Activated T-helper 1 cell treated with anti-CD3 and anti-CD28 coated beads, Interleukin-12 subunit alpha, Interleukin-12 subunit beta, Interleukin-2, Interleukin-4 antibody, amounts not matched to agents 30 ng/mL and 10 ng/mL and 1 ng/mL, durations not matched to agents 14 hours and 24 hours and 36 hours (primary cell): ENCODE results near the gene GPC5. TPM values are rescaled to one million over a fixed set of nuclear protein-coding genes. Genes with fewer than 3 reads are reported as not detected.

Experiments used
- DNase-seq: peaks from one replicate; pipeline ENCODE4 v3.0.0; 2021; ENCODE audit warnings: low spot score
- H3K27ac Mint-ChIP-seq: one replicate; pipeline ENCODE4 v1.8.0; 2021; ENCODE audit warnings: mild to moderate bottlenecking, mixed read lengths
- H3K27me3 Mint-ChIP-seq: one replicate; pipeline ENCODE4 v1.8.0; 2022; ENCODE audit warnings: mild to moderate bottlenecking, moderate library complexity, mixed read lengths; ENCODE audit not compliant: insufficient read depth
- H3K36me3 Mint-ChIP-seq: one replicate; pipeline ENCODE4 v1.8.0; 2021; ENCODE audit warnings: low read depth, mixed read lengths
- H3K4me1 Mint-ChIP-seq: one replicate; pipeline ENCODE4 v1.8.0; 2021; ENCODE audit warnings: low read depth, mixed read lengths
- H3K4me3 Mint-ChIP-seq: one replicate; pipeline ENCODE4 v1.8.0; 2021; ENCODE audit warnings: mild to moderate bottlenecking, moderate library complexity, mixed read lengths
- H3K9me3 Mint-ChIP-seq: one replicate; pipeline ENCODE4 v1.8.0; 2021; ENCODE audit warnings: mixed read lengths
- intact Hi-C: fragments of 100-400 bp; cut with micrococcal nuclease; formaldehyde crosslinking; loops from one replicate; pipeline ENCODE4 v1.15.1; 2024
- total RNA-seq: library from RNA; stranded (reverse); gene quantifications from 2 replicates; pipeline ENCODE4 v1.2.3, GENCODE V29; 2022

The GPC5 gene
- total RNA-seq, 1 donor from 2014 or later, result not detected

GRCh38 chr13:91571681-91572080 is 173.3 kb downstream of the GPC5 start:
- Mint-ChIP-seq H3K4me3 (no peak overlapping the region), H3K36me3 (no peaks in the 10 kb centered on the region), H3K27ac (no peak overlapping the region), H3K9me3 (no peaks in the 10 kb centered on the region), H3K27me3 (no peaks in the 10 kb centered on the region), H3K4me1 (no peaks in the 10 kb centered on the region)
- intact Hi-C loops, result no loop called here
- no peak for DNase-seq

GRCh38 chr13:91572439-91572838 is 174.0 kb downstream of the GPC5 start:
- H3K4me3 Mint-ChIP-seq, result no peak overlapping the region
- H3K27me3 Mint-ChIP-seq, result no peaks in the 10 kb centered on the region
- H3K27ac Mint-ChIP-seq, result no peak overlapping the region
- DNase-seq, result no peak
- no peaks in the 10 kb centered on the region for H3K36me3 Mint-ChIP-seq
- no peaks in the 10 kb centered on the region for H3K4me1 Mint-ChIP-seq
- H3K9me3 Mint-ChIP-seq, result no peaks in the 10 kb centered on the region
- intact Hi-C loops, result no loop called here

GRCh38 chr13:91572944-91573598 is 174.7 kb downstream of the GPC5 start:
- H3K27ac Mint-ChIP-seq, result no peak overlapping the region
- H3K36me3 Mint-ChIP-seq, result no peaks in the 10 kb centered on the region
- intact Hi-C loops, result no loop called here
- no peaks in the 10 kb centered on the region for H3K4me1 Mint-ChIP-seq
- no peaks in the 10 kb centered on the region for H3K27me3 Mint-ChIP-seq
- DNase-seq, result no peak
- H3K9me3 Mint-ChIP-seq, result no peaks in the 10 kb centered on the region
- no peak overlapping the region for H3K4me3 Mint-ChIP-seq

- intact Hi-C loops, result no loop called here
- Mint-ChIP-seq H3K27me3 (no peaks in the 10 kb centered on the region), H3K27ac (no peak overlapping the region), H3K36me3 (no peaks in the 10 kb centered on the region), H3K4me3 (no peak overlapping the region), H3K4me1 (no peaks in the 10 kb centered on the region), H3K9me3 (no peaks in the 10 kb centered on the region)
- DNase-seq, result no peak
Measured at GRCh38 chr13:91574766-91575165, 176.3 kb downstream of the GPC5 start.

- intact Hi-C loops, result no loop called here
- Mint-ChIP-seq H3K27ac (no peak overlapping the region), H3K4me3 (no peak overlapping the region), H3K36me3 (no peaks in the 10 kb centered on the region), H3K4me1 (no peaks in the 10 kb centered on the region), H3K27me3 (no peaks in the 10 kb centered on the region), H3K9me3 (peaks cover 4% of the 10 kb centered on the region)
- DNase-seq, result no peak
Measured at GRCh38 chr13:91576590-91576989, 178.2 kb downstream of the GPC5 start.

GRCh38 chr13:91579320-91579719 is 180.9 kb downstream of the GPC5 start:
- Mint-ChIP-seq H3K27me3 (no peaks in the 10 kb centered on the region), H3K4me3 (no peak overlapping the region), H3K36me3 (no peaks in the 10 kb centered on the region), H3K9me3 (peaks cover 4% of the 10 kb centered on the region), H3K4me1 (no peaks in the 10 kb centered on the region), H3K27ac (no peak overlapping the region)
- intact Hi-C loops, result no loop called here
- DNase-seq, result no peak

GRCh38 chr13:91580749-91581148 is 182.3 kb downstream of the GPC5 start:
- Mint-ChIP-seq H3K9me3 (peaks cover 4% of the 10 kb centered on the region), H3K4me3 (no peak overlapping the region), H3K36me3 (no peaks in the 10 kb centered on the region), H3K4me1 (no peaks in the 10 kb centered on the region), H3K27me3 (no peaks in the 10 kb centered on the region), H3K27ac (no peak overlapping the region)
- DNase-seq, result no peak
- intact Hi-C loops, result no loop called here

DNA sequence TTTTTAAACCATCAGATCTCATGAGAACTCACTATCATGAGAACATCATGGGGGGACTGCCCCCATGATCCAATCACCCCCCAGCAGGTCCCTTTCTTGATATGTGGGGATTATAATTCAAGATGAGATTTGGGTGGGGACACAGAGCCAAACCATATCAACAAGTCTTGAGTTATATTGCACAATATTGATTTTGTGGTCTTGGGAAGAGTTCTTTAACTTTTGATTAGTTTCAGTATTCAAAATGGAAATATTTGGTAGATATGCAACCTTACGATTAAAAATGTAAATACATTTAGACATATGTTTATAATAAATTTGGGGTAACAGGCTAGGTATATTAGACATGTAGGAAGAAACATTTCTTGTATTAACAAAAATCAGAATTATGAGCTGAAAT is 188.2 kb downstream of the GPC5 start:
- H3K9me3 Mint-ChIP-seq, result no peaks in the 10 kb centered on the region
- no peak overlapping the region for H3K27ac Mint-ChIP-seq
- no peaks in the 10 kb centered on the region for H3K36me3 Mint-ChIP-seq

GRCh38 chr13:91588541-91588940 is 190.1 kb downstream of the GPC5 start:
- H3K36me3 Mint-ChIP-seq, result no peaks in the 10 kb centered on the region
- no peak overlapping the region for H3K27ac Mint-ChIP-seq
- no peaks in the 10 kb centered on the region for H3K27me3 Mint-ChIP-seq
- H3K9me3 Mint-ChIP-seq, result no peaks in the 10 kb centered on the region
- intact Hi-C loops, result no loop called here
- no peak for DNase-seq
- H3K4me1 Mint-ChIP-seq, result no peaks in the 10 kb centered on the region
- no peak overlapping the region for H3K4me3 Mint-ChIP-seq

More for the DNA sequence above, 188.2 kb downstream of the GPC5 start:
- Mint-ChIP-seq H3K27me3 (no peaks in the 10 kb centered on the region), H3K4me3 (no peak overlapping the region), H3K4me1 (no peaks in the 10 kb centered on the region)
- intact Hi-C loops, result no loop called here
- DNase-seq, result no peak

- Mint-ChIP-seq H3K4me1 (no peaks in the 10 kb centered on the region), H3K27ac (no peak overlapping the region), H3K4me3 (no peak overlapping the region), H3K27me3 (no peaks in the 10 kb centered on the region), H3K36me3 (no peaks in the 10 kb centered on the region), H3K9me3 (no peaks in the 10 kb centered on the region)
- DNase-seq, result no peak
- intact Hi-C loops, result no loop called here
Measured at GRCh38 chr13:91592056-91593014, 193.9 kb downstream of the GPC5 start.

GRCh38 chr13:91593456-91593855 is 195.0 kb downstream of the GPC5 start:
- Mint-ChIP-seq H3K4me1 (no peaks in the 10 kb centered on the region), H3K36me3 (no peaks in the 10 kb centered on the region)
- intact Hi-C loops, result no loop called here

DNA sequence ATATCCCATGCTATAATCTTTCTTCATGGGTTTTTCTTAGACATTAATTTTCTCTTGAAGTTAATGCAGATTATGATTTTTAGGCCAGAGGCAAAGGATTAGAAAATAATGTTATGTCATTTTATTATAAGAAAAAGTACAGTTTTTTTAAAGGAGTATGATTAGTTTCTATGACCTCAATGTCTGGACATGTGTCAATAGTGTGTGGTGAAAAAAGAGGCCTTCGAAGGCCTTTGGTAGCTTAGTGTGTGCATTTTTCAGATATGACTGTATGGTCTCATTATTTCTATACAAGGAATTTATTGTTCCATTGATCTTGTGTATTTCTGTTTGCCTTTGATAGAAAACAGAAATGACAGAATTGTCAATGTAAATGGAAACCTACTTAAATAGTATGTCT is 195.6 kb downstream of the GPC5 start:
- no peak overlapping the region for H3K27ac Mint-ChIP-seq
- no peaks in the 10 kb centered on the region for H3K4me1 Mint-ChIP-seq
- intact Hi-C loops, result no loop called here
- no peak overlapping the region for H3K4me3 Mint-ChIP-seq
- H3K36me3 Mint-ChIP-seq, result no peaks in the 10 kb centered on the region
- H3K9me3 Mint-ChIP-seq, result no peaks in the 10 kb centered on the region
- H3K27me3 Mint-ChIP-seq, result no peaks in the 10 kb centered on the region
- no peak for DNase-seq

More at GRCh38 chr13:91593456-91593855, 195.0 kb downstream of the GPC5 start:
- Mint-ChIP-seq H3K27ac (no peak overlapping the region), H3K9me3 (no peaks in the 10 kb centered on the region), H3K27me3 (no peaks in the 10 kb centered on the region), H3K4me3 (no peak overlapping the region)
- DNase-seq, result no peak

DNA sequence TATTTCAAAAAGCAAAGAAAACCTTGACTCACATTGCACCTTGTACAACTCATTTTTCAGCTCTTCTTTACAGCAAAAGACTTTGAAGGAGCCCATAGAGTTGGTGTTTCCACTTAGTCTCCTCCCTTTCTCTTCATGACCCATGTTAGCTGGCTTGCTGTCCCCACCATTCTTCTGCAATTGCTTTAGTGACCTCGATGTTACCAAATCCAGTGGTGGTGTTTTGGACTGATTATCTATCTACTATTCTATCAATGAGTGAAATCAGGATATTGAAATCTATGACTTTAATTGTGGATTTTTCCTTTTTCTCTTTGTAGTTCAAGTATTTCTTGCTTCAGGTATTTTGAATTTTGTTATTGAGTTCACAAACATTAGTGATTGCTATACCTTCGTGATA is 197.3 kb downstream of the GPC5 start:
- Mint-ChIP-seq H3K36me3 (no peaks in the 10 kb centered on the region), H3K9me3 (no peaks in the 10 kb centered on the region), H3K4me3 (no peak overlapping the region), H3K27ac (no peak overlapping the region), H3K4me1 (no peaks in the 10 kb centered on the region), H3K27me3 (no peaks in the 10 kb centered on the region)
- DNase-seq, result no peak
- intact Hi-C loops, result no loop called here
